GF-D8 (cell line): ENCODE data around the gene HLA-DRA.
"Not testable (repeated sequence)": the region's sequence is repeated elsewhere in the genome, so short reads cannot be mapped to it uniquely, and the experiment has no call there.

Experiments used
- DNase-seq: peaks from one replicate; lab custom pipeline; 2025; lab: John Stamatoyannopoulos, UW

Gene HLA-DRA

GRCh38 chr6:32431142-32431541 is 8.5 kb upstream of the HLA-DRA start:
- DNase-seq, result no peak

GRCh38 chr6:32432050-32432450 is 7.6 kb upstream of the HLA-DRA start:
- peak; percentile 2 for DNase-seq

GRCh38 chr6:32433950-32434349 is 5.7 kb upstream of the HLA-DRA start:
- not testable (repeated sequence) for DNase-seq

- DNase-seq, result no peak
These were observed 3.5 kb upstream of the HLA-DRA start for GRCh38 chr6:32436186-32436585.

GRCh38 chr6:32436995-32437836 is 2.5 kb upstream of the HLA-DRA start:
- DNase-seq, result no peak

- DNase-seq, result no peak
These were observed 548 bp upstream of the HLA-DRA start for GRCh38 chr6:32439139-32439538.

GRCh38 chr6:32442243-32442667 is 2.6 kb downstream of the HLA-DRA start:
- no peak for DNase-seq

- no peak for DNase-seq
These were observed 3.4 kb downstream of the HLA-DRA start for GRCh38 chr6:32442977-32443552.

GRCh38 chr6:32444433-32444832 is 4.7 kb downstream of the HLA-DRA start:
- no peak for DNase-seq

GRCh38 chr6:32445321-32445854 is 5.7 kb downstream of the HLA-DRA start:
- no peak for DNase-seq

GRCh38 chr6:32447932-32448331 is 8.2 kb downstream of the HLA-DRA start:
- DNase-seq, result no peak

GRCh38 chr6:32449088-32449736 is 9.5 kb downstream of the HLA-DRA start:
- DNase-seq, result no peak

GRCh38 chr6:32457054-32457453 is 17.4 kb downstream of the HLA-DRA start:
- no peak for DNase-seq

- DNase-seq, result no peak
These were observed 20.2 kb downstream of the HLA-DRA start for GRCh38 chr6:32459781-32460424.

- DNase-seq, result no peak
These were observed 20.8 kb downstream of the HLA-DRA start for GRCh38 chr6:32460528-32460927.

GRCh38 chr6:32461493-32461892 is 21.8 kb downstream of the HLA-DRA start:
- no peak for DNase-seq

GRCh38 chr6:32462609-32463008 is 22.9 kb downstream of the HLA-DRA start:
- no peak for DNase-seq

- not testable (repeated sequence) for DNase-seq
These were observed 28.2 kb downstream of the HLA-DRA start for GRCh38 chr6:32467743-32468503.

- no peak for DNase-seq
These were observed 33.2 kb downstream of the HLA-DRA start for GRCh38 chr6:32472781-32473375.

GRCh38 chr6:32473376-32474348 is 34.0 kb downstream of the HLA-DRA start:
- not testable (repeated sequence) for DNase-seq
